HG03095 (cell line): ENCODE results near the gene ONECUT2.

ENCODE experiments used
- ATAC-seq: cut with Tn5 transposase; IDR thresholded peaks from one replicate; pipeline ENCODE4 v1.9.1; 2021; ENCODE audit warnings: moderate library complexity; ENCODE audit not compliant: unreplicated experiment

Gene ONECUT2

GRCh38 chr18:57523171-57523956, 88.2 kb downstream of the ONECUT2 start:
- ATAC-seq: no peak

DNA sequence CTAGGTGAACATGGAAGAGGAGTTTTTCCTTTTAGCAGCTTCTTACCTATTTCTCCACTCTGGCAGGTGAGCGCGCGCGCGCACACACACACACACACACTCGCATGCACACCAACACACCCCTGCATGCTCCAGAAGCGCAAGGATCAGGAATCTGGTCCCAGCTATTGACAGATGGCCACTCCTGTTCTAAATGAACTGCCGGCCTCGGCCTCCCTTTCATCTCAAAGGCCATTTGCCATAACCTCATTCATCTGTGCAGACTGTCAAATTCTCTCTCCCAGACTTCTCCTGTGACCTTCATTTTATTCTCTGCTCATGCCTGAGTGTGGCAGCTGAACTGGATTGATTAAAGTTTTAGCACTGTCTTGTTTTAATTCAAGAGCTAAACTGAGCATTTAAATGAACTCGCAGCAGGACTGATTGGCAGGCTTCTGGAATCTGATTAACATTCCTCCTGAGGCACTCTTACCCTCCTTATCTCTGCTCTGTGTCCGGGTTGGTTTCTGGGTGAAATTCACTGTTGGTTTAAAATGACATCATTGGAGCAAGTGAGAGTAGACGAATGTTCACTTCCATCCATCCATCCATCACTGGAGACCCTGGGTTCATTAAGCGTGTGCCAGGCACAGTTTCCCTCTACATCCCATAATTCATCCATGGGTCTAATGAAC, 92.5 kb downstream of the ONECUT2 start:
- no peak for ATAC-seq

- no peak for ATAC-seq
Measured at GRCh38 chr18:57529151-57529550, 94.0 kb downstream of the ONECUT2 start.

GRCh38 chr18:57533006-57533867, 98.1 kb downstream of the ONECUT2 start:
- no peak for ATAC-seq

DNA sequence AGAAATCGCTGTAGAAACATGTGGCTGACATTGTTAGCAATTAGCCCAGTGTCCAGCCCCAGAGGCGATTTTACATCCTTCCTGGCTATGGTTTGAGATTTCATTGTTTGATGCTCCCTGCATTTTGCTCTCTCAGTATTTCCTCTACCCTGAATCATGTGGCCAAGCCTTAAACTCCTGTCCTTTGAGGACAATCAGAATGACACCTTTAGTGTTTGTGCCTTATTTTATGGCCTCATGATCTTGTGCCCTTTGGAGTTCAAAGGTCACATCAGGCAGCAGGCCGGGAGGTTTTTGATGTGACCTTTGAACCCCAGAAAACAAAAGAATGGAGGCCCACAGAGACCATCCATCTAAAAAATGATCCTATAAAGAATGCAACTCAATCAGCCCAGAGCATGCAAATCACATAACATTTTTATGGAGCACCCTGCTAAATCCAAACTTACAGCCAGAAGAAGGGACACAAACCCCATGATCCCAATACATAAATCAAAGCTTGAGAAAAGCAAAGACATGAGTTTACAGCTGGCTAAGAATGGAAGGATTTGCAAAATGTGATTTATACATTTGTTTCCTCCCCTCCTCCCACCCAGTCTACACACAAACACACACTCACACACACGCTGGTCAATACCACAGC, 98.8 kb downstream of the ONECUT2 start:
- ATAC-seq: no peak

- no peak for ATAC-seq
Measured at GRCh38 chr18:57534511-57534909, 99.3 kb downstream of the ONECUT2 start.

- no peak for ATAC-seq
Measured at GRCh38 chr18:57538614-57539013, 103.4 kb downstream of the ONECUT2 start.

GRCh38 chr18:57539702-57540101, 104.5 kb downstream of the ONECUT2 start:
- ATAC-seq: no peak
